Osteoblast (primary cell): Measurements from ENCODE around the gene PHYKPL. TPM values are rescaled to one million over a fixed set of nuclear protein-coding genes. Genes with fewer than 3 reads are reported as not detected.

Experiments used
- DNase-seq: peaks from one replicate; pipeline ENCODE4 v3.0.0; 2011; ENCODE audit warnings: low spot score, mixed read lengths; ENCODE audit not compliant: insufficient read length; ENCODE audit errors: missing footprints
- H2AFZ ChIP-seq: 2 replicates; pipeline ENCODE4 v1.6.0; 2011; ENCODE audit warnings: mild to moderate bottlenecking, low read length
- H3K27ac ChIP-seq: 2 replicates; pipeline ENCODE4 v1.5.1; 2011; ENCODE audit warnings: mild to moderate bottlenecking, low read depth, low read length, moderate library complexity
- H3K27me3 ChIP-seq: 2 replicates; pipeline ENCODE4 v1.6.0; 2012; ENCODE audit warnings: mild to moderate bottlenecking, control low read depth, inconsistent platforms, low read length, moderate library complexity; ENCODE audit not compliant: insufficient read depth
- H3K36me3 ChIP-seq: 2 replicates; pipeline ENCODE4 v1.5.1; 2011; ENCODE audit warnings: mild to moderate bottlenecking, low read length, control low read depth, moderate library complexity; ENCODE audit not compliant: insufficient read depth
- H3K4me1 ChIP-seq: 2 replicates; pipeline ENCODE4 v1.5.1; 2011; ENCODE audit warnings: mild to moderate bottlenecking, low read length, control low read depth, moderate library complexity; ENCODE audit not compliant: insufficient read depth
- H3K4me2 ChIP-seq: 2 replicates; pipeline ENCODE4 v1.6.0; 2011; ENCODE audit warnings: mild to moderate bottlenecking, low read length; ENCODE audit not compliant: insufficient read depth
- H3K4me3 ChIP-seq: fragments of 200-600 bp; sonication (generic); 3 replicates; pipeline ENCODE4 v1.5.1; 2012; ENCODE audit warnings: mild to moderate bottlenecking, low read length, inconsistent platforms; ENCODE audit not compliant: insufficient read depth
- H3K79me2 ChIP-seq: 2 replicates; pipeline ENCODE4 v1.6.0; 2012; ENCODE audit warnings: mild to moderate bottlenecking, low read length, control low read depth, inconsistent platforms; ENCODE audit not compliant: insufficient read depth
- H3K9me3 ChIP-seq: 2 replicates; pipeline ENCODE4 v1.5.1; 2011; ENCODE audit warnings: low read depth, low read length, control low read depth
- H4K20me1 ChIP-seq: 2 replicates; pipeline ENCODE4 v1.6.0; 2012; ENCODE audit warnings: mild to moderate bottlenecking, low read length, control low read depth; ENCODE audit not compliant: insufficient read depth
- CTCF ChIP-seq: IDR thresholded peaks from 2 replicates; pipeline ENCODE4 v1.5.1; 2011; ENCODE audit warnings: mild to moderate bottlenecking, low read depth, low read length, moderate library complexity; ENCODE audit errors: extremely low read depth
- total RNA-seq: library from RNA; depleted of rRNA; stranded (reverse); fragments of >200 nt; gene quantifications from 2 replicates; pipeline ENCODE4 v1.2.3, GENCODE V29; 2012

The PHYKPL gene
- total RNA-seq, 1 donor: 35.1 TPM

- no peaks in the 10 kb centered on the region for H3K9me3 ChIP-seq
- peaks cover 20% of the 10 kb centered on the region for H3K4me1 ChIP-seq
- H4K20me1 ChIP-seq: peaks cover 42% of the 10 kb centered on the region
- peak overlapping the region; percentile 48 for H3K27ac ChIP-seq
- no peak overlapping the region for H3K4me3 ChIP-seq
- no peak for TF ChIP-seq CTCF
- no peak overlapping the region for H2AFZ ChIP-seq
- H3K27me3 ChIP-seq: no peaks in the 10 kb centered on the region
- peaks cover 34% of the 10 kb centered on the region for H3K36me3 ChIP-seq
- DNase-seq: peak; percentile 97
- H3K79me2 ChIP-seq: peaks cover 64% of the 10 kb centered on the region
- H3K4me2 ChIP-seq: no peak overlapping the region
Observed at GRCh38 chr5:178227138-178227659, 5.4 kb downstream of the PHYKPL start.

- Histone ChIP-seq H4K20me1 (peaks cover 51% of the 10 kb centered on the region), H3K4me3 (no peak overlapping the region), H3K4me2 (no peak overlapping the region), H3K36me3 (peaks cover 48% of the 10 kb centered on the region), H3K4me1 (peaks cover 6% of the 10 kb centered on the region), H3K9me3 (no peaks in the 10 kb centered on the region), H2AFZ (no peak overlapping the region), H3K27me3 (no peaks in the 10 kb centered on the region), H3K79me2 (peaks cover 44% of the 10 kb centered on the region), H3K27ac (no peak overlapping the region)
- TF ChIP-seq CTCF: no peak
- DNase-seq: peak; percentile 14
Observed at GRCh38 chr5:178225174-178225573, 7.4 kb downstream of the PHYKPL start.

- no peaks in the 10 kb centered on the region for H3K27me3 ChIP-seq
- peaks cover 37% of the 10 kb centered on the region for H3K79me2 ChIP-seq
- TF ChIP-seq CTCF: no peak
- H3K36me3 ChIP-seq: peaks cover 40% of the 10 kb centered on the region
- peaks cover 6% of the 10 kb centered on the region for H3K4me1 ChIP-seq
- no peak overlapping the region for H3K4me3 ChIP-seq
- no peak overlapping the region for H3K27ac ChIP-seq
- peak; percentile 73 for DNase-seq
- H4K20me1 ChIP-seq: peaks cover 49% of the 10 kb centered on the region
- H3K9me3 ChIP-seq: no peaks in the 10 kb centered on the region
- H2AFZ ChIP-seq: no peak overlapping the region
- H3K4me2 ChIP-seq: no peak overlapping the region
Observed at GRCh38 chr5:178224403-178224802, 8.2 kb downstream of the PHYKPL start.

- H3K27ac ChIP-seq: no peak overlapping the region
- no peak overlapping the region for H3K4me3 ChIP-seq
- TF ChIP-seq CTCF: no peak
- H3K79me2 ChIP-seq: peaks cover 33% of the 10 kb centered on the region
- H3K36me3 ChIP-seq: peaks cover 40% of the 10 kb centered on the region
- H3K9me3 ChIP-seq: no peaks in the 10 kb centered on the region
- H2AFZ ChIP-seq: no peak overlapping the region
- DNase-seq: peak; percentile 65
- H3K27me3 ChIP-seq: no peaks in the 10 kb centered on the region
- no peak overlapping the region for H3K4me2 ChIP-seq
- peaks cover 49% of the 10 kb centered on the region for H4K20me1 ChIP-seq
- peaks cover 6% of the 10 kb centered on the region for H3K4me1 ChIP-seq
Observed at GRCh38 chr5:178223828-178224335, 8.7 kb downstream of the PHYKPL start.
